RWPE2 (cell line): ENCODE measurements around the gene MEF2A.

Source experiments
- ATAC-seq: fragments of 200-7000 bp; cut with Tn5 transposase; 3 replicates; pipeline ENCODE4 v1.9.1; 2021; ENCODE audit warnings: low read depth
- DNase-seq: peaks from one replicate; pipeline ENCODE4 v3.0.0-alpha.2; 2020; ENCODE audit warnings: low spot score
- H3K27ac ChIP-seq: fragments of 450-650 bp; 2 replicates; pipeline ENCODE4 v1.5.1; 2017; ENCODE audit warnings: mild to moderate bottlenecking; ENCODE audit not compliant: poor library complexity, severe bottlenecking
- H3K27me3 ChIP-seq: fragments of 250-450 bp; sonication (Bioruptor Pico); 2 replicates; pipeline ENCODE4 v1.5.1; 2021; ENCODE audit warnings: mild to moderate bottlenecking, moderate library complexity; ENCODE audit not compliant: insufficient read depth, poor library complexity, severe bottlenecking
- H3K36me3 ChIP-seq: fragments of 250-450 bp; sonication (Bioruptor Pico); 2 replicates; pipeline ENCODE4 v1.5.1; 2020; ENCODE audit warnings: low read depth, mild to moderate bottlenecking, moderate library complexity
- H3K4me1 ChIP-seq: fragments of 250-450 bp; sonication (Bioruptor Pico); 2 replicates; pipeline ENCODE4 v1.5.1; 2021; ENCODE audit warnings: mild to moderate bottlenecking, moderate library complexity; ENCODE audit not compliant: insufficient read depth, poor library complexity, severe bottlenecking
- H3K4me3 ChIP-seq: fragments of 250-450 bp; sonication (Bioruptor Pico); 2 replicates; pipeline ENCODE4 v1.5.1; 2021; ENCODE audit warnings: mild to moderate bottlenecking, moderate library complexity; ENCODE audit not compliant: severe bottlenecking
- H3K9me3 ChIP-seq: fragments of 250-450 bp; sonication (Bioruptor Pico); 2 replicates; pipeline ENCODE4 v1.5.1; 2021; ENCODE audit warnings: mild to moderate bottlenecking, moderate library complexity; ENCODE audit not compliant: severe bottlenecking
- TF ChIP-seq, protein P1 (sequence below): fragments of 450-650 bp; IDR thresholded peaks from one replicate; pipeline ENCODE4 v1.5.1; 2017; ENCODE audit warnings: mild to moderate bottlenecking, moderate library complexity; ENCODE audit not compliant: poor library complexity, severe bottlenecking

MEF2A gene

DNA sequence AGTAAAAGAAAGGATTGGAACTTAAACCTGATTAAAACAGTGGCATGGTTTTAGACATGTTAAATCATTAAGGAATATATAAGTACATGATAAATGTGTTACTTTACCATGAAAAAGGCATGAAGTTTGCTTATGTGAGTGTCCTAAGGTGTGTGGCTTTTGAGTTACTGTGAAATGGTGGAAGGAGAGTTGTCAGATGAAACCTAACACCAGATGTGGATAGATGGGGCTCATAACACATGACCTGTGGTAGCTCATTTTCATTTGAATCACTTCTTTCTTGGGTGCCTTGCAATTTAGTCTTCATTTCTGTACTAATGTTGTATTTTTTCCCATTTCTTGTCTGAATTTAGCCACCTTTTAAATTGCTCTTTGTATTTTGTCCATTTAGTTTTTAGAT is 13.0 kb downstream of the MEF2A start:
- no peaks in the 10 kb centered on the region for H3K4me1 ChIP-seq
- ATAC-seq: no peak

GRCh38 chr15:99580076-99580475 is 14.3 kb downstream of the MEF2A start:
- Histone ChIP-seq H3K4me3 (no peak overlapping the region), H3K27ac (no peak overlapping the region), H3K9me3 (peaks cover 4% of the 10 kb centered on the region), H3K4me1 (no peaks in the 10 kb centered on the region), H3K36me3 (peaks cover 4% of the 10 kb centered on the region; the same call in 1 of the 2 replicates), H3K27me3 (no peaks in the 10 kb centered on the region)
- DNase-seq (no peak), ATAC-seq (no peak)
- TF ChIP-seq, protein P1, sequence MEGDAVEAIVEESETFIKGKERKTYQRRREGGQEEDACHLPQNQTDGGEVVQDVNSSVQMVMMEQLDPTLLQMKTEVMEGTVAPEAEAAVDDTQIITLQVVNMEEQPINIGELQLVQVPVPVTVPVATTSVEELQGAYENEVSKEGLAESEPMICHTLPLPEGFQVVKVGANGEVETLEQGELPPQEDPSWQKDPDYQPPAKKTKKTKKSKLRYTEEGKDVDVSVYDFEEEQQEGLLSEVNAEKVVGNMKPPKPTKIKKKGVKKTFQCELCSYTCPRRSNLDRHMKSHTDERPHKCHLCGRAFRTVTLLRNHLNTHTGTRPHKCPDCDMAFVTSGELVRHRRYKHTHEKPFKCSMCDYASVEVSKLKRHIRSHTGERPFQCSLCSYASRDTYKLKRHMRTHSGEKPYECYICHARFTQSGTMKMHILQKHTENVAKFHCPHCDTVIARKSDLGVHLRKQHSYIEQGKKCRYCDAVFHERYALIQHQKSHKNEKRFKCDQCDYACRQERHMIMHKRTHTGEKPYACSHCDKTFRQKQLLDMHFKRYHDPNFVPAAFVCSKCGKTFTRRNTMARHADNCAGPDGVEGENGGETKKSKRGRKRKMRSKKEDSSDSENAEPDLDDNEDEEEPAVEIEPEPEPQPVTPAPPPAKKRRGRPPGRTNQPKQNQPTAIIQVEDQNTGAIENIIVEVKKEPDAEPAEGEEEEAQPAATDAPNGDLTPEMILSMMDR: no peak

More for the DNA sequence above, 13.0 kb downstream of the MEF2A start:
- H3K4me3 ChIP-seq: no peak overlapping the region
- no peaks in the 10 kb centered on the region for H3K27me3 ChIP-seq
- H3K9me3 ChIP-seq: no peaks in the 10 kb centered on the region
- H3K36me3 ChIP-seq: no peaks in the 10 kb centered on the region
- TF ChIP-seq, protein P1: no peak
- no peak overlapping the region for H3K27ac ChIP-seq
- DNase-seq: no peak

DNA sequence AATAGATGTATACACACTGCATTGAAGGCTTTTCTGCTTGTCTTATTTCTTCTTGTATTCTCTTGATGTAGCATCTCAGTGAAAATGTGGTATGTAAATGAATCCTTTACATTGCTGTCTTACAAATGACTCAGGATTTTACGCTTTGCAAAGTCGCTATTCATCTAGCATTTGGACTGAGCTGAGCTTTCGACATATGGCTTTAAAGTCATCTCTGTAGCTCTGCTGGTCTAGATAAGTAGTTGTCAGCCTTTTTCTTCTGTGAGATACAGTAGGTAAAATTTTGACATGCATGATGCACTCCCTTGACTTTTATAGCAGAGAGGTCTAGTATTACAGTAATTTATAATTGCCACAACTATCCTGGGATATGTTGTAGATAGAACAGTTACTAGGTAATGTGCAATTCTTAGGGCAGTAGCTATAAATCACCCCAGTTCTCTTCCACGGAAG is 16.8 kb downstream of the MEF2A start:
- Histone ChIP-seq H3K4me3 (no peak overlapping the region), H3K9me3 (peaks cover 12% of the 10 kb centered on the region), H3K27me3 (no peaks in the 10 kb centered on the region), H3K4me1 (no peaks in the 10 kb centered on the region), H3K27ac (no peak overlapping the region), H3K36me3 (peaks cover 4% of the 10 kb centered on the region; the same call in 1 of the 2 replicates)
- no peak for DNase-seq
- no peak for ATAC-seq
- TF ChIP-seq, protein P1: no peak

DNA sequence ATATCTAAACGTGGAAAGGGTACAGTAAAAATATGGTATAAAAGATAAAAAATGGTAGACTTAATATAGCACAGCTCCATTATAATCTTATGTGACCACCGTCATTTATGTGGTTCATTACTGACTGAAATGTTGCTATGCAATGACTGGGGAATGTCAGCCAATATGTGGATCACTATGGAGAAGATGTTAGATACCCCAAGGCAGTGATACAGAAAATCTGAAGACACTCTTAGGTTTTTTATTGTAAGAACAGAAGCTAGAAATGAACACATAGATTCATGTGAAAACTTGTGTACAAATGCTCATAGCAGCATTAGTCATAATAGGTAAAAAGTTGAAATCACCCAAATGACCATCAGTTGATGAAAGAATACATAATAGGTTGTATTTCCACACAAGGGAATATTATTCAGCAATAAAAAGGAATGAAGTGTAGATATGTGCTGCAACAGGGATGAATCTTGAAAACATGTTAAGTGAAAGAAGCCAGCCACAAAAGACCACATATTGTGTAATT is 18.4 kb downstream of the MEF2A start:
- Histone ChIP-seq H3K9me3 (peaks cover 12% of the 10 kb centered on the region), H3K4me1 (no peaks in the 10 kb centered on the region), H3K27ac (no peak overlapping the region), H3K4me3 (no peak overlapping the region), H3K27me3 (no peaks in the 10 kb centered on the region), H3K36me3 (peaks cover 4% of the 10 kb centered on the region; the same call in 1 of the 2 replicates)
- ATAC-seq: no peak
- TF ChIP-seq, protein P1: no peak
- DNase-seq: no peak

DNA sequence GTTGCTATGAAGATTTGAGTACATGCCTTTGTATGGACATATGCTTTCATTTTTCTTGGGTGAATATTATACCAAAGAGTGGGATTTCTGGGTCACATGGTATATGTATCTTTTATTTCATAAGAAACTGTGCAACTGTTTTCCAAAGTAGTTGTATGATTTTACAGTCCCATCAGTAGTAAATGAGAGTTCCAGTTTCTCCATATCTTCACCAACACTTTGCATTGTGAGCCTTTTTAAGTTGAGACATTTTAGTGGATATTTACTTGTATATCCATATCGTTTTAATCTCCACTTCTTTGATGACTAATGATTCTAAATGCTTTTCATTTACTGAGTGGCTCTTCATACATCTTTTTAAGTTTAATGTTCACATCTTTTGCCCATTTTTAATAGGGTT is 20.3 kb downstream of the MEF2A start:
- H3K27me3 ChIP-seq: no peaks in the 10 kb centered on the region
- no peak overlapping the region for H3K4me3 ChIP-seq
- no peak for ATAC-seq
- H3K4me1 ChIP-seq: no peaks in the 10 kb centered on the region
- H3K36me3 ChIP-seq: peaks cover 4% of the 10 kb centered on the region; the same call in 1 of the 2 replicates
- peaks cover 12% of the 10 kb centered on the region for H3K9me3 ChIP-seq
- no peak overlapping the region for H3K27ac ChIP-seq
- no peak for DNase-seq
- TF ChIP-seq, protein P1: no peak
